ENCODE results near the gene KCNIP3. TPM values are rescaled to one million over a fixed set of nuclear protein-coding genes. Genes with fewer than 3 reads are reported as not detected.
"Not testable (repeated sequence)": the region's sequence is repeated elsewhere in the genome, so short reads cannot be mapped to it uniquely, and the experiment has no call there.

Gene KCNIP3
- total RNA-seq, 2 experiments from 2014 or later = not detected

DNA sequence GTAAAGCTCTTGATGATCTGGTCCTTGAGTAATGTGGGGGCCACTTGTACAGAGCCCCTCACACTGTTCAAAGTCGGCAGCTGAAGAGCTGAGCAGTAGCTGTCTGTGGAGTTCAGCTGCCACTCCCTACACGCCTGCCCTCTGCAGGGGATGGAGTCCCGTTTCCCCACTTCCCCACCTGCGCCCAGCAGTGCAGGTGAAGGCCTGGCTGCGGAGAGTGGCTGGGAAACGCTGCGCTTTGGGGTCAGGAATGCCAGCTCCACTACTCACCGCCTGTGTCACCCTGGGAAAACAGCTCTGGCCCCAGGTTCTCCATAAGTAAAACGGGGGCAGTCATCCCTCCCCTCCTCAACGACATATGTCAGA is 104.8 kb downstream of the KCNIP3 start:
- intact Hi-C loops (cut with micrococcal nuclease) = loop anchor here (1.0 to 5.0 kb wide), 6 partner anchors 125 to 380 kb away; partner anchors contain the start of genes ZNF2 and ZNF892
- Mint-ChIP-seq H3K27ac (peak overlapping the region; percentile 3), H3K4me1 (ENCODE audit: low read depth) (peaks cover 18% of the 10 kb centered on the region), H3K4me3 (peak overlapping the region; percentile 95)
- H3K9me3 Mint-ChIP-seq; H3K27me3 Mint-ChIP-seq (ENCODE audit: low read depth); H3K36me3 Mint-ChIP-seq (ENCODE audit: low read depth): not testable (repeated sequence)
- DNase-seq = peak; percentile 11
- CTCF ChIA-PET = interaction anchor here (0.8 to 5.9 kb wide), 5 partner anchors 9 to 124 kb away, joined by 4 to 41 read pairs (median 6); no protein-coding TSS in a partner anchor

DNA sequence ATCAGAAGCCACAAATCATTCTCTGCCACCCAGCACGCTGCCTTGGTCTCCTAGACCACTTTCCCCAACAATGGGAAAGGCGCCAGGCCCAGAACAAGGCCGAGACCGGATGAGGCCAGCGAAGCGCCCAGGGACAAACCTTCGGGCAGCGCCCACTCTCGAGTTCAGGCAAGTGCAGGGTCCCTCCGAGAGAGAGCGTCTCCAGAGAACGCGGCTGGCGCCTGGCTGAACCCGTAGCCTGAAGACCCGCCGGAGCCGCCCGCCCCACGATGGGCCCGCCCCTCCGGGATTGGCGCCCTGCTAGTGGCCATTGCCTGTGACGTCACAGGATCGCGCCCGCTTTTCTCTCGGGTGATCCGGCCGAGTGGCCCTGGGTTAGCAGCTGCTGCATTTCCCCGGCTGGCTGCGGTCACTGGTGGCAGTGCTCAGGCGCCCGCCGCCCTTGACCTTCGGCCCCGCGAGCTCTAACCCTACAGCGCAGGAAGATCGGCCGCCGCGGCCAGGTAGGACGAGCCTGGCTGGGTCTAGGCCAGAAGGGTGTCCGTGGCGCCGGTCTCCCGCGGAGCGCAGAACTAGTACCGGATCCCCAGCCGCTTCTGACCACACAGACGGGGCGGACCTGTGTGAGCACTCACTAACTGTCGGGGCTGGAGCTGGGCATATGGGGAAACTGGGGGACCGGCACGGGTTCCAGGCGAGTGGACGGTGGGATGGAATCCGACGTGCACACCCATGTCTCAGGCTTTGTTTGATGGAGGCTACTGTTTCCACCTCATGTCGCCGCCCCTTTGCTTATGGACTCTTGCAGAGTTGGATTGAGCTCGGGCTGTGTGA is 105.4 kb downstream of the KCNIP3 start, which contains the start of gene FAHD2A:
FAHD2A (plus strand) TSS at position 339 of the 834 bp plus-strand sequence. CDS start 2,851 bp downstream, outside the sequence.
- intact Hi-C loops (cut with micrococcal nuclease) = loop anchor here (1.0 to 5.0 kb wide), 6 partner anchors 125 to 380 kb away; partner anchors contain the start of genes ZNF2 and ZNF892
- no peaks in the 10 kb centered on the region for H3K27me3 Mint-ChIP-seq (ENCODE audit: low read depth)
- CTCF ChIA-PET = interaction anchor here (0.8 to 5.9 kb wide), 8 partner anchors 9 to 124 kb away, joined by 3 to 41 read pairs (median 4); no protein-coding TSS in a partner anchor
- peak; percentile 98 for DNase-seq
- peaks cover 5% of the 10 kb centered on the region for H3K36me3 Mint-ChIP-seq (ENCODE audit: low read depth)
- H3K27ac Mint-ChIP-seq = peak within 1 kb of the TSS; percentile 86
- H3K9me3 Mint-ChIP-seq = no peaks in the 10 kb centered on the region
- peak within 1 kb of the TSS; percentile 95 for H3K4me3 Mint-ChIP-seq
- H3K4me1 Mint-ChIP-seq (ENCODE audit: low read depth) = peaks cover 18% of the 10 kb centered on the region

DNA sequence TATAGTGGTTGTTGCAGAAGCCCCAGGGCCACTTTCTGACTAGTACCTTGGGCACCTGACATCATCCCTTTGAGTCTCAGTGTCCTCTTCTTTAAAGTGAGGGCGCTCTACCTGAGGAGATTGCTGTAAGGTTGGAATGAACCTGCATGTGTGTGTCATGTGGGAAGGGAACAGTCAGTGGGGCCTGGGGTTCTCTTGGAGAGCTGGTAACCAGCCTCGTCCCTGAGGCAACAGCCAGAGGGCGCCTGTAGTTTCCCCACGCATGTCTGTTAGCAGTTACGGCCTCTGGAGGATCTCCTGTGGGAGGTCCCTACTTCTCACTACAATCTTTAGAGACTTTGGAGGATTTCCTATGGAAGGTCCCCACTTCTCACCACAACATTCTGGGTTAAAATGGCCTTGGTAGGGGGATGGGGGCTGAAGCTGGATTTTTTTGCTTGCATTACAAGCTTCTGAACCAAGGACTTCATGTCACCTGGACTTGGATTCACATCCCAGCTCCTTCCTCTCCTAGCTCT is 106.1 kb downstream of the KCNIP3 start:
- not testable (repeated sequence) for H3K27me3 Mint-ChIP-seq (ENCODE audit: low read depth); H3K36me3 Mint-ChIP-seq (ENCODE audit: low read depth); H3K9me3 Mint-ChIP-seq
- intact Hi-C loops (cut with micrococcal nuclease) = loop anchor here (2.0 to 5.0 kb wide), 3 partner anchors 124 to 381 kb away; partner anchors contain the start of gene ZNF892
- Mint-ChIP-seq H3K4me3 (peak overlapping the region; percentile 95), H3K27ac (peak overlapping the region; percentile 57), H3K4me1 (ENCODE audit: low read depth) (peaks cover 18% of the 10 kb centered on the region)
- CTCF ChIA-PET = interaction anchor here (0.9 to 5.9 kb wide), 4 partner anchors 9 to 58 kb away, joined by 3 to 41 read pairs (median 4); no protein-coding TSS in a partner anchor
- DNase-seq = peak; percentile 65

- Mint-ChIP-seq H3K4me3 (peak overlapping the region; percentile 95), H3K4me1 (ENCODE audit: low read depth) (peaks cover 18% of the 10 kb centered on the region)
- not testable (repeated sequence) for H3K27ac Mint-ChIP-seq; H3K9me3 Mint-ChIP-seq; H3K36me3 Mint-ChIP-seq (ENCODE audit: low read depth); H3K27me3 Mint-ChIP-seq (ENCODE audit: low read depth); DNase-seq
- CTCF ChIA-PET = interaction anchor here (1.4 to 5.9 kb wide), 3 partner anchors 13 to 58 kb away, joined by 3 to 41 read pairs (median 4); no protein-coding TSS in a partner anchor
- intact Hi-C loops (cut with micrococcal nuclease) = loop anchor here (2.0 to 5.0 kb wide), 3 partner anchors 123 to 382 kb away; partner anchors contain the start of gene ZNF892
These were observed 106.7 kb downstream of the KCNIP3 start for GRCh38 chr2:95403824-95404223.

- peaks cover 18% of the 10 kb centered on the region for H3K4me1 Mint-ChIP-seq (ENCODE audit: low read depth)
- H3K27me3 Mint-ChIP-seq (ENCODE audit: low read depth); CTCF ChIA-PET; H3K4me3 Mint-ChIP-seq; H3K27ac Mint-ChIP-seq; H3K9me3 Mint-ChIP-seq; DNase-seq: not testable (repeated sequence)
- peaks cover 12% of the 10 kb centered on the region for H3K36me3 Mint-ChIP-seq (ENCODE audit: low read depth)
- intact Hi-C loops (cut with micrococcal nuclease) = loop anchor here (5.0 kb wide), 2 partner anchors 123 to 382 kb away; no protein-coding TSS in a partner anchor
These were observed 107.5 kb downstream of the KCNIP3 start for GRCh38 chr2:95404676-95405075.

DNA sequence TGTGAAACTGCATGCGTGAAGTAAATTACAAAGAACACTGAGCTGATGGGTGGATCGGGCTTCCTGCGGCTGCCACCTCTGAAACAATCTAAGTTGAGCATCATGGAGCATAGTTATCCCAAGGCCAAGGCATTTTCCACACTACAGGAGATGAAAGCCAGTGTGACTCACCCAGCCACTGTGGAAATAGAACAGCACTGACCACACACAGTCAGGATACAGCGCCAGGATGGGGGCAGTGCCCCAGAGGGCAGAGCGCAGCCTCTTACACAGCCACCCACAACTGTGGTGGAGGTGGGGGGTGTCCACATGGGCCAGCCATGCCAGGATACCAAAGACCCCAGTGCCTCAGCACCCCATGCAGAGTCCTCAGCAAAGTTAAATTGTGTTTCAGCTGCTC is 114.1 kb downstream of the KCNIP3 start:
- H3K9me3 Mint-ChIP-seq; H3K27ac Mint-ChIP-seq; H3K4me3 Mint-ChIP-seq; DNase-seq; intact Hi-C loops (cut with micrococcal nuclease); H3K4me1 Mint-ChIP-seq (ENCODE audit: low read depth); H3K27me3 Mint-ChIP-seq (ENCODE audit: low read depth): not testable (repeated sequence)
- CTCF ChIA-PET = interaction anchor here (1.0 kb wide), 1 partner anchor 8 kb away, joined by 3 read pairs; the partner anchor contains the start of gene FAHD2A
- H3K36me3 Mint-ChIP-seq (ENCODE audit: low read depth) = peaks cover 15% of the 10 kb centered on the region

DNA sequence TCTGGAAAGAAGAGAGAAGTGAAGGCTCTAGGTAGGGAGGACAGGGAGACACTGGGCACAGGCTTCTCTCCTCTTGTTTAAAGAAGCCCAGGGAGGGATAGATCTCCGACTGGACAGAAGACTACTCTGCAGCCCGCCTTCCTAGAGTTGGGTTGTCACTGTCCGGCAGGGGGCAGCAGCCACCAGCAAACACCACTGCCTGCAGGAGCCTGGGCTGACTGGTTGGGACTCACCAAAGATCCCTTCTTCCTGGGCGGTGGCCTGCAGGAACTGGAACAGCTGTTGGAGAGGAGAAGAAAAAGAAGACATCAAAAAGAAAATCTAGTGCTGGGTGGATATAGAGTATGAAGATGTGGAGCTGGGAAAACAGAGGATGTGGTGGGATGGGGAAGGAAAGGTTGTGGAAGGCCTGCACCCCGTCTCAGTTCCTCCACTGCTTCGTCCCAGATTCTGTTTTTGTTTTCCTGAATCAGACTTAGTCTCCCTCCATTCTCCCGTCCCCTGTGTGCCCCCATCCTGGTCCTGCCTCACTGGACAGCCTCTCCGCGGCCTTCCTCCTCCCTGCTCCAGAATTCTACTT is 117.0 kb downstream of the KCNIP3 start:
- intact Hi-C loops (cut with micrococcal nuclease); H3K27ac Mint-ChIP-seq: not testable (repeated sequence)
- CTCF ChIA-PET = interaction anchor here (0.8 to 1.0 kb wide), 2 partner anchors 12 to 25 kb away, joined by 4 read pairs; partner anchors contain the start of gene FAHD2A

DNA sequence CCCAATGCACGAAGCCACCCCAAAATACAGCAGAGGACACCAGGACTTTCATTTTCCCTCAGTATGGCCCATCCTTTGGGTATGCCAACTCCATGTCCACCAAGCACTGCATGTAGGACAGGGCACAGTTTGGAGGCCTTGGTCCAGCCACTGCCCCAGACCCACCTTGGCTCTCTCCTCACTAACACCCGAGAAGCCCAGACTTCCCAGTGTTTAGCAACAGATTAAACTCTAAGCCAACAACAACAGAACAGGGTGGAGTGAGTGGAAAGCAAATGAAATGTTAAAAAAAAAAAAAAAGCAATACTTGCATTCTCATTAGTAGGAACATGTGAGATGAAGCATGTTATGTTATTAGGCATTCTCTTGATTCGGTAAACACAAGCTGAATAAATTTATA is 118.0 kb downstream of the KCNIP3 start:
- H3K36me3 Mint-ChIP-seq (ENCODE audit: low read depth); H3K9me3 Mint-ChIP-seq; H3K27ac Mint-ChIP-seq; DNase-seq; intact Hi-C loops (cut with micrococcal nuclease); H3K4me1 Mint-ChIP-seq (ENCODE audit: low read depth); H3K27me3 Mint-ChIP-seq (ENCODE audit: low read depth); H3K4me3 Mint-ChIP-seq: not testable (repeated sequence)
- CTCF ChIA-PET = interaction anchor here (0.6 to 1.0 kb wide), 2 partner anchors 13 to 244 kb away, joined by 4 read pairs; partner anchors contain the start of gene FAHD2A

More for the DNA sequence above, 117.0 kb downstream of the KCNIP3 start:
- not testable (repeated sequence) for H3K4me3 Mint-ChIP-seq; H3K4me1 Mint-ChIP-seq (ENCODE audit: low read depth); H3K9me3 Mint-ChIP-seq; H3K27me3 Mint-ChIP-seq (ENCODE audit: low read depth); H3K36me3 Mint-ChIP-seq (ENCODE audit: low read depth)
- DNase-seq = peak; percentile 80

GRCh38 chr2:95415561-95415960 is 118.4 kb downstream of the KCNIP3 start:
- H3K27me3 Mint-ChIP-seq (ENCODE audit: low read depth); H3K4me1 Mint-ChIP-seq (ENCODE audit: low read depth); DNase-seq; intact Hi-C loops (cut with micrococcal nuclease); H3K9me3 Mint-ChIP-seq; H3K4me3 Mint-ChIP-seq; H3K27ac Mint-ChIP-seq; H3K36me3 Mint-ChIP-seq (ENCODE audit: low read depth): not testable (repeated sequence)
- CTCF ChIA-PET = interaction anchor here (0.6 kb wide), 1 partner anchor 243 kb away, joined by 4 read pairs; no protein-coding TSS in a partner anchor

- H3K36me3 Mint-ChIP-seq (ENCODE audit: low read depth); H3K27me3 Mint-ChIP-seq (ENCODE audit: low read depth); intact Hi-C loops (cut with micrococcal nuclease); H3K27ac Mint-ChIP-seq; DNase-seq; H3K4me1 Mint-ChIP-seq (ENCODE audit: low read depth); H3K4me3 Mint-ChIP-seq; H3K9me3 Mint-ChIP-seq; CTCF ChIA-PET: not testable (repeated sequence)
These were observed 130.2 kb downstream of the KCNIP3 start for GRCh38 chr2:95427196-95427867.

DNA sequence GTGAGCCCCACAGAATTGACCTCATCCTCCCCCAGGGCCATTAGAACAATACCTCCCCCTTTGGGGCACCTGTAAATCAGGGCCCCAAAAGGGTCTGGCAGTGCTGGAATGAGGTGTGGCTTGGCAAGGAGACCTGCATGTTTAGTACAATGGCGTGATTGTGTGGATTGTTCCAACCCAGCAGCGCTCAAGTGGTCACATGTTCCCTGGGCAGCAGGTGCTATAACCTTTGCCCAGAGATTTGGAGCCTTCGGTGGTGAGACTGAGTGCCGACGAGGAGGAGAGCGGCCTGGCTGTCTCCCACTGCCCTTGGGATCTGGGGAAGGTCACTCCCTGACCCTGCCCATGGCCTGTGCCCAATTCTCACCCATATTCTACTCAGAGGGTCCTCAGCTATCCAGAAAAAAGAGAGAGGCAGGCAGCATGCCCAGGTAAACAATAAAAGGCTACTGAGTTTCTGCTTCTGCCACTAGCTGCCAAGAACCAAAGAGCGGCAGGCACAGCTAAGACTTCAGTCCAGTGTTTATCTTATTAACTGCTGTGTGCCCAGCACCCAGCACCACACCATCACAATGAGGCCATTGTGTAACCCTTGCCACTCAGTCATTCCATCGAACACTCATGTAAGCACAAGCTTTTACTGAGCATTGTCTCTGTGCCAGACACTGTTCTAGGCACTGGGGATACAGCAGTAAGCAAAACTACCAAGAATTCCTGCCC is 132.8 kb downstream of the KCNIP3 start:
- CTCF ChIA-PET; H3K4me3 Mint-ChIP-seq; H3K4me1 Mint-ChIP-seq (ENCODE audit: low read depth); H3K27me3 Mint-ChIP-seq (ENCODE audit: low read depth); H3K9me3 Mint-ChIP-seq; H3K27ac Mint-ChIP-seq; H3K36me3 Mint-ChIP-seq (ENCODE audit: low read depth); intact Hi-C loops (cut with micrococcal nuclease); DNase-seq: not testable (repeated sequence)
